Stomach (tissue), 4 donors: ENCODE measurements around the gene PTPA.

Experiments used
- CTCF ChIP-seq, 7 experiments: fragments of 450-650 bp in 4 of 7; fragments of 200-600 bp in 3 of 7; sonication (generic) in 3 of 7; IDR thresholded peaks; one replicate each; pipeline ENCODE4 v1.5.1; 2016 to 2019; ENCODE audit warnings: antibody characterized with exemption in 7 of 7, control low read depth in 2 of 7, mild to moderate bottlenecking in 1 of 7
- EP300 ChIP-seq: sonication (generic); formaldehyde crosslinking; IDR thresholded peaks from one replicate; pipeline ENCODE4 v1.6.1; 2017; ENCODE audit warnings: antibody characterized with exemption
- POLR2A ChIP-seq, 4 donors: fragments of 450-650 bp; IDR thresholded peaks; one replicate each; pipeline ENCODE4 v1.6.1; 2016; ENCODE audit warnings: antibody characterized with exemption in 4 of 4, control low read depth in 2 of 4, mild to moderate bottlenecking in 1 of 4, moderate library complexity in 1 of 4
- POLR2AphosphoS5 ChIP-seq, 3 donors: sonication (generic); formaldehyde crosslinking; IDR thresholded peaks; one replicate each; pipeline ENCODE4 v1.6.1; 2016; ENCODE audit warnings: antibody characterized with exemption in 3 of 3

- TF ChIP-seq CTCF (IDR thresholded peaks at IDR 0.05) (no peak), POLR2A (IDR thresholded peaks at IDR 0.05) (no peak), EP300 (no peak), POLR2AphosphoS5 (IDR thresholded peaks at IDR 0.05) (no peak)
Observed at GRCh38 chr9:129073404-129073803, 37.8 kb upstream of the PTPA start.
